ENCODE data around the gene LGALS13.

The LGALS13 gene

GRCh38 chr19:39582442-39582841, 19.9 kb upstream of the LGALS13 start:
- H3K79me2 ChIP-seq (ENCODE audit: low read length) = no peaks in the 10 kb centered on the region
- H3K4me1 ChIP-seq (ENCODE audit: low read length) = no peaks in the 10 kb centered on the region
- peaks cover 4% of the 10 kb centered on the region; the same call in 1 of the 2 replicates for H3K27me3 ChIP-seq (replicated peaks; ENCODE audit: insufficient read depth, low read length)
- no peaks in the 10 kb centered on the region for H3F3A ChIP-seq (ENCODE audit: insufficient read depth, low read length)
- DNase-seq = no peak
- no peak overlapping the region for H2AFZ ChIP-seq (ENCODE audit: low read length)
- no peak overlapping the region for H3K9ac ChIP-seq (ENCODE audit: low read length)
- H4K20me1 ChIP-seq (ENCODE audit: insufficient read depth, low read length) = no peaks in the 10 kb centered on the region
- no peaks in the 10 kb centered on the region for H3K9me3 ChIP-seq (replicated peaks; ENCODE audit: insufficient read depth, low read length)
- H3K9me2 ChIP-seq (replicated peaks; ENCODE audit: insufficient read depth, low read length) = no peaks in the 10 kb centered on the region
- H3K4me3 ChIP-seq (ENCODE audit: low read length) = no peak overlapping the region
- H3K4me2 ChIP-seq (ENCODE audit: low read depth, low read length) = no peak overlapping the region
- no peaks in the 10 kb centered on the region for H3K36me3 ChIP-seq (replicated peaks; ENCODE audit: insufficient read depth, low read length)
- no peak overlapping the region for H3K27ac ChIP-seq (ENCODE audit: low read length)
- no peak for TF ChIP-seq CTCF (IDR thresholded peaks at IDR 0.05; ENCODE audit: low read length)
- no peak for TF ChIP-seq EZH2 (optimal IDR thresholded peaks at IDR 0.05; ENCODE audit: low read depth, low read length)
- no peak for TF ChIP-seq EZH2phosphoT487 (IDR thresholded peaks at IDR 0.05; ENCODE audit: low read length)

- H2AFZ ChIP-seq (ENCODE audit: low read length) = no peak overlapping the region
- H3K4me2 ChIP-seq (ENCODE audit: low read depth, low read length) = no peak overlapping the region
- no peaks in the 10 kb centered on the region for H3K4me1 ChIP-seq (ENCODE audit: low read length)
- no peak overlapping the region for H3K4me3 ChIP-seq (ENCODE audit: low read length)
- no peaks in the 10 kb centered on the region for H3K9me2 ChIP-seq (replicated peaks; ENCODE audit: insufficient read depth, low read length)
- H3K27ac ChIP-seq (ENCODE audit: low read length) = no peak overlapping the region
- H3K9me3 ChIP-seq (replicated peaks; ENCODE audit: insufficient read depth, low read length) = no peaks in the 10 kb centered on the region
- H3K27me3 ChIP-seq (replicated peaks; ENCODE audit: insufficient read depth, low read length) = peaks cover 4% of the 10 kb centered on the region; the same call in 1 of the 2 replicates
- no peaks in the 10 kb centered on the region for H3K36me3 ChIP-seq (replicated peaks; ENCODE audit: insufficient read depth, low read length)
- H3F3A ChIP-seq (ENCODE audit: insufficient read depth, low read length) = no peaks in the 10 kb centered on the region
- no peak for DNase-seq
- no peak overlapping the region for H3K9ac ChIP-seq (ENCODE audit: low read length)
- TF ChIP-seq EZH2 (optimal IDR thresholded peaks at IDR 0.05; ENCODE audit: low read depth, low read length) (no peak), CTCF (IDR thresholded peaks at IDR 0.05; ENCODE audit: low read length) (no peak), EZH2phosphoT487 (IDR thresholded peaks at IDR 0.05; ENCODE audit: low read length) (no peak)
- no peaks in the 10 kb centered on the region for H3K79me2 ChIP-seq (ENCODE audit: low read length)
- H4K20me1 ChIP-seq (ENCODE audit: insufficient read depth, low read length) = no peaks in the 10 kb centered on the region
Measured at GRCh38 chr19:39582891-39583625, 19.3 kb upstream of the LGALS13 start.

GRCh38 chr19:39587496-39587895, 14.8 kb upstream of the LGALS13 start:
- H3K4me1 ChIP-seq (ENCODE audit: low read length) = no peaks in the 10 kb centered on the region
- H3K9me3 ChIP-seq (replicated peaks; ENCODE audit: insufficient read depth, low read length) = no peaks in the 10 kb centered on the region
- no peaks in the 10 kb centered on the region for H3K9me2 ChIP-seq (replicated peaks; ENCODE audit: insufficient read depth, low read length)
- no peak overlapping the region for H3K4me3 ChIP-seq (ENCODE audit: low read length)
- no peaks in the 10 kb centered on the region for H3K79me2 ChIP-seq (ENCODE audit: low read length)
- H3K36me3 ChIP-seq (replicated peaks; ENCODE audit: insufficient read depth, low read length) = no peaks in the 10 kb centered on the region
- no peaks in the 10 kb centered on the region for H4K20me1 ChIP-seq (ENCODE audit: insufficient read depth, low read length)
- TF ChIP-seq EZH2 (optimal IDR thresholded peaks at IDR 0.05; ENCODE audit: low read depth, low read length) (no peak), CTCF (IDR thresholded peaks at IDR 0.05; ENCODE audit: low read length) (no peak), EZH2phosphoT487 (IDR thresholded peaks at IDR 0.05; ENCODE audit: low read length) (no peak)
- no peaks in the 10 kb centered on the region for H3F3A ChIP-seq (ENCODE audit: insufficient read depth, low read length)
- no peak overlapping the region for H3K4me2 ChIP-seq (ENCODE audit: low read depth, low read length)
- H3K27me3 ChIP-seq (replicated peaks; ENCODE audit: insufficient read depth, low read length) = peaks cover 12% of the 10 kb centered on the region; the same call in 1 of the 2 replicates
- no peak for DNase-seq
- H3K27ac ChIP-seq (ENCODE audit: low read length) = no peak overlapping the region
- H3K9ac ChIP-seq (ENCODE audit: low read length) = no peak overlapping the region
- no peak overlapping the region for H2AFZ ChIP-seq (ENCODE audit: low read length)
